Epithelial cell of esophagus (primary cell): ENCODE results near the gene PHPT1.

Experiments
- DNase-seq: peaks from one replicate; pipeline ENCODE4 v3.0.0; 2010; ENCODE audit warnings: low read depth
- H3K4me3 ChIP-seq: 2 replicates; pipeline ENCODE4 v1.5.1; 2011; ENCODE audit warnings: mild to moderate bottlenecking, low read length, control low read depth
- CTCF ChIP-seq: IDR thresholded peaks from 2 replicates; pipeline ENCODE4 v1.5.1; 2011; ENCODE audit warnings: low read depth, mild to moderate bottlenecking, low read length, control low read depth, inconsistent platforms; ENCODE audit not compliant: insufficient read depth; ENCODE audit errors: missing control alignments

The PHPT1 gene

GRCh38 chr9:136825295-136826187, 23.7 kb upstream of the PHPT1 start:
- no peak for DNase-seq
- no peak overlapping the region for H3K4me3 ChIP-seq
- TF ChIP-seq CTCF: no peak

GRCh38 chr9:136826188-136826541, 23.0 kb upstream of the PHPT1 start:
- no peak overlapping the region for H3K4me3 ChIP-seq
- DNase-seq: no peak
- TF ChIP-seq CTCF: no peak

- TF ChIP-seq CTCF: no peak
- no peak overlapping the region for H3K4me3 ChIP-seq
- no peak for DNase-seq
These were observed 22.3 kb upstream of the PHPT1 start for GRCh38 chr9:136826703-136827582.

GRCh38 chr9:136827794-136828473, 21.3 kb upstream of the PHPT1 start:
- DNase-seq: no peak
- H3K4me3 ChIP-seq: no peak overlapping the region
- TF ChIP-seq CTCF: no peak

- TF ChIP-seq CTCF: no peak
- no peak for DNase-seq
- H3K4me3 ChIP-seq: no peak overlapping the region
These were observed 20.6 kb upstream of the PHPT1 start for GRCh38 chr9:136828474-136829140.

- TF ChIP-seq CTCF: no peak
- DNase-seq: no peak
- no peak overlapping the region for H3K4me3 ChIP-seq
These were observed 19.8 kb upstream of the PHPT1 start for GRCh38 chr9:136829412-136829811.
